HUDEP-2 (cell line): Measurements from ENCODE around the gene RNPEPL1.
"Not testable (repeated sequence)": the region's sequence is repeated elsewhere in the genome, so short reads cannot be mapped to it uniquely, and the experiment has no call there.

Experiments
- DNase-seq, 76 experiments: peaks; one replicate each; lab custom pipeline; 2025; ENCODE audit not compliant: unreplicated experiment in 76 of 76; lab: John Stamatoyannopoulos, UW

Gene RNPEPL1

GRCh38 chr2:240538031-240538780, 30.1 kb upstream of the RNPEPL1 start:
- no peak for DNase-seq

- not testable (repeated sequence) for DNase-seq
Measured at GRCh38 chr2:240539101-240539500, 29.2 kb upstream of the RNPEPL1 start.

- DNase-seq = no peak
Measured at GRCh38 chr2:240539906-240540305, 28.4 kb upstream of the RNPEPL1 start.

- DNase-seq = no peak
Measured at GRCh38 chr2:240551288-240551687, 17.0 kb upstream of the RNPEPL1 start.

GRCh38 chr2:240551811-240552210, 16.5 kb upstream of the RNPEPL1 start:
- DNase-seq = no peak

GRCh38 chr2:240553956-240554480, 14.3 kb upstream of the RNPEPL1 start:
- no peak for DNase-seq

GRCh38 chr2:240554767-240555493, 13.4 kb upstream of the RNPEPL1 start:
- DNase-seq = no peak

- DNase-seq = no peak
Measured at GRCh38 chr2:240555541-240556250, 12.6 kb upstream of the RNPEPL1 start.

- peak in 69 of 76 experiments; percentile 13 to 80 (median 60) for DNase-seq
Measured at GRCh38 chr2:240556553-240557100, 11.7 kb upstream of the RNPEPL1 start.

- no peak for DNase-seq
Measured at GRCh38 chr2:240557101-240557751, 11.1 kb upstream of the RNPEPL1 start.

GRCh38 chr2:240557808-240558207, 10.5 kb upstream of the RNPEPL1 start, which contains the start of gene ANKMY1:
TSS of gene ANKMY1 (minus strand) at chr2:240557988. CDS start at chr2:240557335, 653 bp downstream.
- peak in 73 of 76 experiments; percentile 6 to 90 (median 74) for DNase-seq

GRCh38 chr2:240558236-240558761, 10.0 kb upstream of the RNPEPL1 start:
- no peak for DNase-seq

GRCh38 chr2:240559286-240559685, 9.0 kb upstream of the RNPEPL1 start:
- peak in 2 of 76 experiments; percentile 21 to 29 for DNase-seq

GRCh38 chr2:240560084-240560479, 8.2 kb upstream of the RNPEPL1 start, which contains the start of gene DUSP28:
TSS of gene DUSP28 (plus strand) at chr2:240560357. CDS start at chr2:240560685, 328 bp downstream.
- peak in 73 of 76 experiments; percentile 18 to 94 (median 85) for DNase-seq

- DNase-seq = peak; percentile 38 to 99 (median 97)
Measured at GRCh38 chr2:240560480-240561324, 7.6 kb upstream of the RNPEPL1 start.

GRCh38 chr2:240561325-240561971, 6.8 kb upstream of the RNPEPL1 start:
- DNase-seq = no peak

- not testable (repeated sequence) for DNase-seq
Measured at GRCh38 chr2:240563231-240563630, 5.1 kb upstream of the RNPEPL1 start.

GRCh38 chr2:240563951-240564560, 4.2 kb upstream of the RNPEPL1 start:
- no peak for DNase-seq
